GM19467 (cell line): ENCODE measurements around the gene C1orf35.

Source experiments
- ATAC-seq: cut with Tn5 transposase; IDR thresholded peaks from one replicate; pipeline ENCODE4 v1.9.1; 2021; ENCODE audit warnings: mild to moderate bottlenecking, moderate library complexity; ENCODE audit not compliant: unreplicated experiment

C1orf35 gene

DNA sequence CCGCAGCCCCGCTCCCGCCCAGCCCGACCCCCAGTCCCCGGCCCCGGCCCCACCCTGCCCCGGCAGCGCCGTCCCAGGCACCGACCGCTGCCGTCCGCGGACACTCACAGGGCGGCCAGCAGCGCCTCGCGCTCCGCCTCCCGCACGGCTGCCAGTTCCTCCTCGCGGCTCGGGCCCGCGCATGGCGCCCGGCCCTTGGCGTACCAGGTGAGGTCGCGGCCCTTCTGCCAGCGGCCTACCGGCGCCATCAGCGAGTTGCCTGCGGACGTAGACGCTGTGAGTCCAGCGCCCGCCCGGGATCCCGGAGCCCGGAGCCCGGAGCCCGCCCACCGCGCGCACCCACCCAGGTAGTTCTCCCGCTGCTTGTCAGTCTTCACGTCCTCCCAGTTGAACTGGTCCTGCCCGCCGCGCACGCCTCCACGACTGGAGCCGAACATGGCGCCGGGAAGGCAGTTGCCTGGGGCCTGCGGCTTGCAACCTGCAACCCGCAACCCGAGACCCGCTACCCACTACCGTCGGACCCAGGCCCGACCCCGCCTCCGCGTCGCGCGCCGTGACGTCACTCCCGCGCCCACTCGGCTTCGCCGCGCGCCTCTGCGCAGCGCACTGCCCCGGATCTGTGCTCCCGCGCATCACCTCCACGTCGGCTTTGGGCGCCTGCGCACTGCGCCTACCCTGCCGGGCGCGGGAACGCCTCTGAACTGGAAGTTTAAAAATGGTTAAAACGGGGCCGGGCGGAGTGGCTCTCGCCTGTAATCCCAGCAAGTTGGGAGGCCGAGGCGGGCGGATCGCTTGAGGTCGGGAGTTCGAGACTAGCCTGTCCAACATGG is at the start of gene C1orf35:
TSS of gene C1orf35 (minus strand) at position 535 of the 830 bp plus-strand sequence. CDS start at position 437, 98 bp downstream.
- ATAC-seq = peak; percentile 56

DNA sequence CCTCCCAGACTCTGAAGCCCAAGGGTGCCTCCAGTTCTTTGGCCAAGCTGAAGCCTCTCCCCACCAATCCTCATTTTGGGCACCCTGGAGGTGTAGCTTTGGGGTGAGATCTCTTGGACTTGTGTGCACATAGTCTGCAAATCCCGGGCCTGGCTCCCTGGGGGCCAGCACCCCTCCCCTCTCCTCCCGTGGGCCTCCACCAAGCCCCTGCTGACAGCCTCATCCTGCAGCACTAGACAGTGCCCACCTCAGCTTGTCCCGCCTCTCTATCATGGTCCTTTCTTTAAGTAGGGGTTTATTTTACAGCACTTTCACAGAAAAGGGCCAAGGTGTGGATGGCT is 49.8 kb upstream of the C1orf35 start:
- ATAC-seq = no peak

DNA sequence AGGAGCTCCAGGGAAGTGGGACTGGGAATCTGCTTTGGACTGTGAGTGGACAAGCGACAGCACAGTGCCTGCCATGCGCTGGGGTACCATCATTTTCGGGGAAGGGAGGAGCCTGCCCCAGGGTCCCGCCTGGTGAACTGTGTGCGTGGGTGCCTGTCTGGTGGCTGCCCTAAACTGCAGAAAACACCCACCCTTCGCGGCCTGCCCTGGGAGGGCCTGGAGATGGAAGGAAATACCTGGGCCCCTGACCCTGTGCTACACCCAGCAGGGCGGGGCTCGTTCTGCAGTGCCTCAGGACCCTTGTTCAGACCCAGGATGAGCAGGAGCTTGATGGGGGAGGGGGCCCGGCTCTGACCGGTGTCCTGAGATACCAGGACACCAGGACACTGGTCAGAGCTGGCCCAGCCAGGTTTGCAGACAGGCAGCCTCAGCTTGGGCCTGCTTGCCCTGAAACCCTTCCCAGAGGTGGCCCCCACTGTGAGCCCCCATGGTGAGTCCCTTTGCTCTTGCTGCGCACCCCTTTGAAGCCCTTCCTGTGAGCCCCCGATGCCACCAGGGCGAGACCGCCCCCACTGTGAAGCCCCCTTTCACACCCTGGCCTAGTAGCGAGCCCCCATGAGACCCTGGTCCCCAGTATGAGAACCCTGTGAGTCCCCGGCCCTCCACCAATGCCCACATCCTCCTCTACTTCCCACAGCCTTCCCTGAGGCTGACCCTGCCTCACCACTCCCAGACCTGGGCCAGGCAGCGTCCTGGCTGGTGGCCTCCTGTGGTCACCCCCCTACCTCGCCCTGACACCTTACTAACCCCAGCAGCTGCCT is 49.2 kb upstream of the C1orf35 start:
- ATAC-seq = no peak

DNA sequence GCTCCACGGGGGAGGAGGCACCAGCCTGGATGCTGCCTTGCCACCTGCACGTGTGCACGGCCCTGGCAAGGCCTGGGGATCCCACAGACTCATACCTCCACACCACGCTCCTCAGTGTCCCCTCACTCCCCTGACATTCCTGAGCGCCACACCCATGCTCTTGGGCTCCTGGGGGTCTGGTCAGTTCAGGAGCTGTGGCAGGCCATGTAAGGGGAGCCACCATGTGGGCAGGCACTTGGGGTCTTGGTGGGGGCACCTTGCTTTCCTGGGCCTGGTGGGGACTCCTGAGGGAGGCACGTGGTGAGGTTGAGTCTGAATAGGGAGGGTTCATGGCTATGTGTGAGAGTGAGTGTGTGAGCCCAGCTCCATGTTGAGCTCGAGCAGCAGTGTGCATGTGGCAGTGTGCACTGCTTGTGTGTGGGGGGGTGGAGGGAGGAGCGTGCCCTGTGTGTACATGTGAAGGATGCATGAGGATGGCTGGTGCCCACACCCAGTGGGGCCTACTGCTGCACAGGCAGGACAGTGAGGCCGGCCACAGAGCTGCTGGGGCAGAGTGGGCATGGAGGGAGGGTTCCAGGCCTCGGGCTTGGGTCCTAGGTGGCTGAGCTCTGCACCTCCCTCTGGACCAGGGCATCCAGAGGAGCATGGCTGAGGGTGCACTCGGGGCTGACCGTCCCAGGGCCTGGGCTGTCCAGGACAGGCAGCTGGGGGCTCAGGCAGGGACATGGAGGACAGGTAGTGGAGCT is 48.2 kb upstream of the C1orf35 start:
- no peak for ATAC-seq

DNA sequence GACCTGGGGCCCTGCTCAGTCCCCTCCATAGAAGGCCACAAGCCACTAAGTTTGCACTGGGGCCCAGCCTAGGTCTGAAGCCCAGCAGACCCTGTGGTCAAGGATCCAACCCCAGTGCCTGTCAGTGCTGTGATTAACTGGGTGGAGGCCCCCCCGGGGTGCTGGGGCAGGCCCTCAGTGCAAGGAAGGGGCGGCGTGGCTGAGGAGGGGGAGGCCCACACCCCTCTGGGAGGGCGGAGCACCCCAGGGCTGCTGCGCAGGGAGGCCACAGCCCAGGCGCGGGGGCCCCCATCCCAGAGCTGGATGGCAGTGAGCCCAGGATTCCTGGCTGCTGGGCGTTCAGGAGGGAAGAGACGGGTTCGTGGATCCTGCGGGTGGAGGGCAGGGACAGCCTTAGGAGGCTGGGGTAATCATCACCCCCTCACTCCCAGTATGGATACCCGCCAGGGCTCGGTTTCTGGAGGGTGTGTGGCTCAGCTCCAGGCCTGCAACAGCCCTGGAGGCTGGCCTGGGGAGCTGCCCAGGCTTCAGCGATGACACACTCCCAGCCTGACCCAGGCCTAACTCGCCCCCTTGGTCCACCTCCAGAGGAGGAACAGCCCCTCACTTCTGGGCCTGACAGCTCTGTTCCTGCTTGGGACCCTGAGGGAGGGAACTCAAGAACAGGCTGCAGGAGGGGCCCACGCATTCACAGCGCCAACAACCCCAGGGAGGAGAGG is 47.5 kb upstream of the C1orf35 start:
- ATAC-seq = no peak

DNA sequence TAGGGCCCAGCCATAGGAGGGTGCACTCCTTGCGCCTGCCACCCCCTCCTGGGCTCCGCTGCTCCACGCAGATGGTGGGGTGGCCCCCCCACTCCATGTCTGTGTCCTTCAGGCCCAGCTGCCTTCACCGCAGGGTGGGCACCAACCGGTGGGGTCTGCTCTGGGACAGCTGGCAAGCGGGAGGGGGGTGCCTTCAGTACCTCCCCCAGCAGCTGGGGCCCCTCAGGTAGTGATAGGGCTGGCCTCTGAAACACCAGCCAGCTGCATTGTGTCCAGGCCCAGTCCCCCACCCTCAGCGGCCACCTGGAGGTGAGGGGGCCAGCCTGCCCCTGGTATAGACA is 47.0 kb upstream of the C1orf35 start:
- ATAC-seq = no peak

DNA sequence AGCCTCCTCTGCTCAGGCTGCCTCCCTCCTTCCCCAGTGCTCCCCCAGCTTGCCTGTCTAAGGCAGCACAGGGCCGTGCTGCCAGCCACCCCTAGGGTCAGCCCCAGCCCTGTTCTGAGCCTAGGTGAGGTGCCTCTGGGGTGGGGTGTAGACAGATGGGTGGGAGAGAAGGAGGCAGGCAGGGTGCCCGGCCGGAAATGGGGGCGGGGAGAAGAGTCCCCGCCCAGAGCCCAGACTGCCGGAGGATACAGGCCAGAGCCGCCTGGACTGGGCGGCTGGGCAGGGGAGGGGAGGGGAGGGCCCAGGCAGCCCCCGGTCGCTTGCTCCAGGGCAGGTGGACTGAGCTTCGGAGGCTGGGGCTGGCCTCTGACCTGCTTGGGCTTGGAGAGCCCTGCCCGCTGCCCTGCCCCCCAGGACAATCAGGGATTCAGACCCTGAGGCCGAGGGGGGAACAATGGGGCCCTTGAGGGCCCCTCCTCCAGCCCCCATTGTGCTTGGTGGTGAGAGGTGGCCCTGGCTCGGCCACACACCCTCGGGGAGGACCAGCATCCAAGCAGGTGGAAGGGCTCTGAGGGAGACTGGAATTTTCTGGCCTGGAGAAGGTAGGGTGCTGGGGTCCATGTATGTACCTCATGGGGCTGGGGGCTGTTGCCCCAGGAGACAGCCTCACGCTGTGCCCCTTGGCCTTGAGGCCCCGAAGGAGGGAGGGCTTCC is 46.4 kb upstream of the C1orf35 start, which contains the start of gene GJC2:
TSS of gene GJC2 (plus strand) at position 525 of the 714 bp plus-strand sequence. CDS start 7,829 bp downstream, outside the sequence.
- no peak for ATAC-seq

DNA sequence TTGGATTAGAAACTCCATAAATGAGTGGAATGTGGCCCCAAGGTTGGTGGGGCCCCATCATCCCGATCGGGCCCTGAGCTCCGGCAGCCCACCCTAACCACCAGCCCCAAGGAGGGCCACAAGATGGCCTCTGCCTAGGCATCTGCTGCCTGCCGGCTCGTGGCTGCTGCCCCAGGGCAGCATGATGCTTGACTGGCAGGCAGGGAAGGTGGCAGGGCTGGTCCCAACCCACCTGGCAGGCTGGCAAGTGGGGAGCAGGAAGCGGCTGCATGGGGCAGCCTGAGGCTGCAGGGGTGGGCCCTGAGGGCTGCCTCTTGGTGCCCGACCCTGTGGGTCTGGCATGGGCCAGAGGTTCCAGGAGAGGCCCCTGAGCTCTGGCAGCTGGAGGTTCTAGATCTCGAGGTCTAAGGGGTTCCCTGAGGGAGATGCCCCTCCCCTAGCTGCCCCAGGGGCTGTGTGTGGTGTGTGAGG is 45.8 kb upstream of the C1orf35 start:
- no peak for ATAC-seq

DNA sequence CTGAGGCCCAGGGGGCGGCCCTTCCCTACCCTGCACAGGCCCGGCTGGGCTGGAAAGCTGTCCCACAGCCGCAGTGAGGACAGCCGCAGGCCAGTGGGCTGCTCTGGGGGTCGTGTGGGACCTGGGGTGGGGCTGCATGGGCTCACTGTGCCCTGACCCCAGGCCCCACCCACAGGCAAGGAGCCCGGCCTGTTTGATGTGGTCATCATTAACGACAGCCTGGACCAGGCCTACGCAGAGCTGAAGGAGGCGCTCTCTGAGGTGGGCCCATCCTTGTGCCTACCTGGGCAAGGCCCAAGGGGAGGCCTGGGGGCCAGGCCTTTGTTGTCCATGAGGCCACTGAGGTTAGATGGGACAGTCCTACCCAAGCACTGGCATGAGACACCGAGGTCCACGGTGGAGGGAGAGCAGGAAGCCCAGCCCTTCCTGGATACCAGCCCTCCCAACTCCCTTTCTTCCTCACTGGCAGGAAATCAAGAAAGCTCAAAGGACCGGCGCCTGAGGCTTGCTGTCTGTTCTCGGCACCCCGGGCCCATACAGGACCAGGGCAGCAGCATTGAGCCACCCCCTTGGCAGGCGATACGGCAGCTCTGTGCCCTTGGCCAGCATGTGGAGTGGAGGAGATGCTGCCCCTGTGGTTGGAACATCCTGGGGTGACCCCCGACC is 45.2 kb upstream of the C1orf35 start:
- ATAC-seq = no peak

DNA sequence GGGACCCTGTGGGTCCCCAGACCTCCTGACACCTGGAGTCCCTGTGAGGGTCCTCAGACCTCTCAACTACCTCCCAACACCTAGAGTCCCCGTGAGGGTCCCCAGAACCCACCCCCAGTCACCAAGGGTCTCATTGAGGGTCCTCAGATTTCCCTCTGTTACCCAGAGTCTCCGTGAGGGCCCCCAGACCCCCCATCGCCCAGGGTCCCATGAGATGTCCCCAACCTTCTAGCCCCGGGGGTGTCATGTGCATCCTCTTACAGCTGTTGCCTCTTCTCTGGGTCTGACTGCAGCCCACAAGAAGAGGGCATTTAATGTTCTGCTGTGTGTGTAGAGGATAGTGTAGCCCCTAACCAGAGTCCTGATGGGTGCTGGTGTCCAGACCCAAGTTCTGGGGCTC is 44.6 kb upstream of the C1orf35 start:
- no peak for ATAC-seq

DNA sequence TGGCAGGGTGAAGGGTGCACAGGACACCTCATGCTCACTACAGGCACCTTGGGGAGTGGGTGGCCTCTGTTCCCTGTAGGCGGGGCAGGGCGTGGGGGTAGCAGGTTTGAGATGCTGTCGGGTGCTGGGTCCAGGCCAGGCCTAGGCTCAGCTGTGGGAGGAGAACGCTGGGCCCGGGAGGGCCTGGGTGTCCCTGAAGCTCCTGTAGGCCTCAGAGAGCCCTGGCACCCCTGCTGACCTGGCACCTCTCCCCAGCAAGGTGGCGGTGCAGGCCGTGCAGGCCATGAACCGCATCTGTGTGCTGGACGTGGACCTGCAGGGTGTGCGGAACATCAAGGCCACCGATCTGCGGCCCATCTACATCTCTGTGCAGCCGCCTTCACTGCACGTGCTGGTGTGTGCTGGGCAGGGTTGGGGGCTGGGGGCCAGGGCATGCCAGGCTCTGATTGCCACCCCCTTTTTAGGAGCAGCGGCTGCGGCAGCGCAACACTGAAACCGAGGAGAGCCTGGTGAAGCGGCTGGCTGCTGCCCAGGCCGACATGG is 44.1 kb upstream of the C1orf35 start:
- no peak for ATAC-seq

DNA sequence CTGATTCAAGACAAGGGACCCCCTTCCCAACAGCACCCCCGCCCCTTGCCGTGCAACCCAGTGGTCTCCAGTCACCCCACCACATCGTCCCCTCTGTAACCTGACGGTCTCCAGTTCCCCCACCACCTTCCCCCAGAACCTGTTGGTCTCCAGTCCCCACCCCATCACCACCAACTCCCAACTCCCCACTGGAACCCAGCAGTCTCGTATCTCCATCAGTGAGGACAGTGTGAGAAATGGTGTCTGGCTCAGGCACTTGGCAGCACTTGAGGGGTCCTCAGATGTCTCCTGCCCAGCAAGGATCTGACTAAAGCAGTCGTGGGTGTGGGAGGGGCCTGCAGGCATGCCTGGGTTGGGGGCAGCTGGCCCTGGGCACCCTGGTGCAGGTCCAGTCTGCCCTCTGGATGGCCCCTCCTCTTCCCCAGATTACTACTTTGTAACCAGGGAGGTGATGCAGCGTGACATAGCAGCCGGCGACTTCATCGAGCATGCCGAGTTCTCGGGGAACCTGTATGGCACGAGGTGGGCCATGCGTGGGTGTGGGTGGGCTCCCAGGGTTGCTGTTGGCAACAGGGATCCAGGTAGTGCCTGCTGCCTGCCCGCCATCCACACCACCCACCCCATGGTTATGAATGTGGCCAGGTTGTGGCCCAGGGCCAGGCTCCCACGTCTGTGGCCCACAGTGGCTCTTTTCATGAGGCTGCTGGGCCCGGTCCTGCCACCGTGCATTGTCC is 43.5 kb upstream of the C1orf35 start:
- ATAC-seq = no peak

DNA sequence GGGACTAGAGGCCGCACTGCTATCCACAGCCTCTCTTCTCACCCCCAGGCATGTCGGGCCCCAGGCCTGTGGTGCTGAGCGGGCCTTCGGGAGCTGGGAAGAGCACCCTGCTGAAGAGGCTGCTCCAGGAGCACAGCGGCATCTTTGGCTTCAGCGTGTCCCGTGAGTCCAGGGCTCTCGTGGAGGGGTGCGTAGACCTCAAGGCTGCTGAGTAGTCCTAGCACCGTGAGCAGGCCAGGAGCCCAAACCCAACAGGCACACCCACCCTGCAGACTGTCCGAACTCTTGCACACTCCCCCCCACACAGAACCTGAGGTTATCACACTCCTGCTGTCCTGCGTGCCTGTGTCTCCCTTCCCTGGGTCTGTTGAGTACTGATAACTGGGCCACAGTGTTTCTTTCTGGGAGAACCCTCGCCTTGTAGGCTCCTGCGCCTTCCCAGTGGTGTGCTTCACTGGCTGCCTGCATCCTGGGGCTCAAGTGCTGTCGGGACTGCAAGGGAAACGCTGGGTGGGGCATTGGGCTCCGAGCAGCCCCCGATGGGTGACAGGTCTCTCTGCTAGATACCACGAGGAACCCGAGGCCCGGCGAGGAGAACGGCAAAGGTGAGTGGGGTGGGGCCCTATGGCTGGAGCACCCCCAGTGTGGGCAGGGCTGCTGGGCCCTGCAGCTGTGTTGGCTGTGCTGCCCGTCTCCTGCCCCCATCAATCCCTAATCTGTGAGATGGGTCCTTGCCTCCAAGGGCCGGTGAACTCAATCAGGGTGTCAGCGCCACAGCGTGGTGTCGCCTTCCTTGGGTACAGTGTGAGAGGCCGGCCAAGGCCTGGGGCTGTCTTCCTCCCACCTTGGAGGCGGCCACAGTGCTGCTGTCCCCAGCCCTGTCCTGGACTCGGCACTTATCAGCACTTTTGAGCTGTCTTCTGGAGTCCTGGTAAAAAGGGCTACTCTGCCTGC is 42.6 kb upstream of the C1orf35 start:
- ATAC-seq = no peak

DNA sequence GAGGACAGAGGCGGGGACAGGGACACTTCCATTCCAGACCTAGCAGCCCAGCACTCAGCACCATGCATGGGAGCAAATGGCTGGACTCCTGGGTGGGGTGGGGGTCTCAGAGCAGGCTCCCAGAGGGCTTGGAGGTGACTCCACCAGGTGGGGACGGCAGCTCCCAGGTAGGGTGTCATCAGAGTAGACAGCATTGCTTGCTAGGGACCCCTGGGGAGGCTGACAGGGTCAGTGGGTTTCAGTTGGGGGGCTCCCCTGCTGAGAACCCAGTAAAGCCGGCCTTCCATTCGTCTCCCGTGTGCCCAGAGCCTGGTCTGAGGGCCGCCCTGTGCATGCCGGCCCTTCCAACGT is 41.8 kb upstream of the C1orf35 start:
- ATAC-seq = no peak

DNA sequence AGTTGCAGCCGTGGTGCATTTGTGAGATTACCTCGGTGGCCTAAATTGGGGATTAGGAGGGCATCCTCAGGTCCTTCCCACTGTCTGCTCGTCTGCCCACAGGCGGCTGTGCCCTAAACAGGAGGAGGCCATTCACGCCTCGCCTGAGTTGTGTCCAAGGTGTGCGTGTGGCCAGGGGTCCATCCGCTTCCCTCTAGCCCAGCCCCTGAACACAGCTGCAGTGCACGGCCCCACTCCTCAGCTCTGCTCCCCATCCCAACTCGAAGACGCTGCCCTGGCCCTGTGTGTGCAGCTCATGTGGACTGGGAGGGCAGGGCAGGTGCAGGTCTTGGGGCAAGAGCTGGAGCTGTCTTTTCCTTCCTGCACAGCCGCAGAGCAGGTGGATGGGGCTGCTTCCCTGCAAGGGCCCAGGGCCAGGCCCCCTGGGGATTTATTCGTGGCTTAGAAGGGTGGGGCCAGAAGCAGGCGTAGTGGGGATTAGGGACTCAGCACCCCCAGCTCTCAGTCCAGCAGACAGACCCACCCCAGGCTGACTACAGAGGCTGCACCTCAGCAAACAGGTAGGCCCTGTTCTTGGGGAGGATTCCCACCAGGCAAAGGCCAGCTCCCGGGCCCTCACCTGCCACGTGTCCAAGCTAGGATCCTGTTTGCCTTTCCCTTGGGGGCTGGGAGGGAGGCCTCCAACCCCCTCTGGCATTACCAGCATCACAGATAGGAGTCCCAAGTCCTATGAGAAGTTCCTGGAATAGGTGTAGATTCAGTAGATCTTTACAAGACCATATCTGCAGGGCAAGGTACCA is 41.3 kb upstream of the C1orf35 start:
- ATAC-seq = no peak

DNA sequence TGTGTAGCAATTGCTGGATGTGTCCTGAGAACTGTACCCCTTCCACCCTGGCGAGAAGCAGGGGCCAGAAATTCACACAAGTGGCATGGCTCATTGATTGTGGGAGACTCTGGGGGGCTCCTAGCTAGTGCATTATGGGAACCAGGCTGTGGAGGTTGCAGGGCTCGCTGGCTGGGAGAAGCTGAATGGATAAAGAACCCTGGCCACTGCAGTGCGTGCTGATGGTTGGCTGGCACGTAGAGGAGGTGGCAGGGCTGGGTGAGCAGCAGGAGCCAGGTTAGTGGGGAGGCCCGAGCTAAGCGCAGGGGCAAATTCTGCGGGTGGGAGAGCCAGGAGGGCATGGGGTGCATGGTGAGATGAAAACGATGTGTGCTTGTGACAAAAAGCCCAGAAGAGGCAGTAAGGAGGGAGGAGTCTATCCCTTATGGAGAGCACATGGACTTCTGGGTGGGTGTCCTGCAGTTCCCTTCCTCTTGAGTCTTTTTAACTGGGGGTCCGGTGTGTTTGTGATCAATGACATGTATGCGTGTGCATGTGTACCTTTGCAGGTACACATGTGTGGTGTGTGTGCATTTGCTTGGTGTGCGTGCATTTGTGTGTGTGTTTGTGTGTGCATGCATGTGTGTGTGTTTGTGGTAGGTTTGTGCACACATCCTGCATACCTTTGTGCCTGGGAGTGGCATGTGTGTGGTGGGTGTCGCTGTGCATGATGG is 40.5 kb upstream of the C1orf35 start:
- no peak for ATAC-seq
